ENCODE measurements around the gene TMEM106B.
"Not testable (repeated sequence)": the region's sequence is repeated elsewhere in the genome, so short reads cannot be mapped to it uniquely, and the experiment has no call there.

Gene TMEM106B

GRCh38 chr7:12211711-12212485 is 804 bp downstream of the TMEM106B start:
- TF ChIP-seq CTCF (IDR thresholded peaks at IDR 0.05; ENCODE audit: low read depth, low read length) = no peak
- in situ Hi-C loops (cut with HindIII; ENCODE audit: low sequenced_read_pairs) = no loop called here
- DNase-seq (ENCODE audit: low read depth, low spot score) = peak; percentile 12

GRCh38 chr7:12217311-12217710 is 6.2 kb downstream of the TMEM106B start:
- H3K4me3 ChIP-seq (ENCODE audit: low read depth, low read length) = no peak overlapping the region
- in situ Hi-C loops (cut with HindIII; ENCODE audit: low sequenced_read_pairs) = no loop called here
- no peak for TF ChIP-seq CTCF (IDR thresholded peaks at IDR 0.05; ENCODE audit: low read depth, low read length)
- DNase-seq (ENCODE audit: low read depth, low spot score) = no peak

More at GRCh38 chr7:12211711-12212485, 804 bp downstream of the TMEM106B start:
- peak overlapping the region; percentile 83 for H3K4me3 ChIP-seq (ENCODE audit: low read depth, low read length)

- DNase-seq (ENCODE audit: low read depth, low spot score) = no peak
- in situ Hi-C loops (cut with HindIII; ENCODE audit: low sequenced_read_pairs) = no loop called here
- no peak for TF ChIP-seq CTCF (IDR thresholded peaks at IDR 0.05; ENCODE audit: low read depth, low read length)
- no peak overlapping the region for H3K4me3 ChIP-seq (ENCODE audit: low read depth, low read length)
Measured at GRCh38 chr7:12220389-12221046, 9.4 kb downstream of the TMEM106B start.

GRCh38 chr7:12221414-12221813 is 10.3 kb downstream of the TMEM106B start:
- in situ Hi-C loops (cut with HindIII; ENCODE audit: low sequenced_read_pairs) = no loop called here
- no peak for TF ChIP-seq CTCF (IDR thresholded peaks at IDR 0.05; ENCODE audit: low read depth, low read length)
- no peak for DNase-seq (ENCODE audit: low read depth, low spot score)
- H3K4me3 ChIP-seq (ENCODE audit: low read depth, low read length) = no peak overlapping the region

- no peak for TF ChIP-seq CTCF (IDR thresholded peaks at IDR 0.05; ENCODE audit: low read depth, low read length)
- in situ Hi-C loops (cut with HindIII; ENCODE audit: low sequenced_read_pairs) = no loop called here
- no peak for DNase-seq (ENCODE audit: low read depth, low spot score)
- no peak overlapping the region for H3K4me3 ChIP-seq (ENCODE audit: low read depth, low read length)
Measured at GRCh38 chr7:12222889-12223579, 11.9 kb downstream of the TMEM106B start.

- DNase-seq (ENCODE audit: low read depth, low spot score); H3K4me3 ChIP-seq (ENCODE audit: low read depth, low read length); in situ Hi-C loops (cut with HindIII; ENCODE audit: low sequenced_read_pairs): not testable (repeated sequence)
Measured at GRCh38 chr7:12225017-12225416, 13.9 kb downstream of the TMEM106B start.

GRCh38 chr7:12226756-12227155 is 15.7 kb downstream of the TMEM106B start:
- in situ Hi-C loops (cut with HindIII; ENCODE audit: low sequenced_read_pairs) = no loop called here
- no peak for DNase-seq (ENCODE audit: low read depth, low spot score)
- H3K4me3 ChIP-seq (ENCODE audit: low read depth, low read length) = no peak overlapping the region
- no peak for TF ChIP-seq CTCF (IDR thresholded peaks at IDR 0.05; ENCODE audit: low read depth, low read length)

Data from astrocyte of the spinal cord (primary cell).